AG09319 (cell line): ENCODE results near the gene SH2D4B.
"Not testable (repeated sequence)": the region's sequence is repeated elsewhere in the genome, so short reads cannot be mapped to it uniquely, and the experiment has no call there.

Experiments
- DNase-seq: peaks from one replicate; pipeline ENCODE4 v3.0.0-alpha.2; 2010; ENCODE audit warnings: low read depth; ENCODE audit errors: extremely low read depth
- TF ChIP-seq, protein P1 (sequence below): IDR thresholded peaks from 2 replicates; pipeline ENCODE4 v1.5.1; 2011; ENCODE audit warnings: low read depth, mild to moderate bottlenecking, inconsistent platforms, low read length, moderate library complexity

The SH2D4B gene

DNA sequence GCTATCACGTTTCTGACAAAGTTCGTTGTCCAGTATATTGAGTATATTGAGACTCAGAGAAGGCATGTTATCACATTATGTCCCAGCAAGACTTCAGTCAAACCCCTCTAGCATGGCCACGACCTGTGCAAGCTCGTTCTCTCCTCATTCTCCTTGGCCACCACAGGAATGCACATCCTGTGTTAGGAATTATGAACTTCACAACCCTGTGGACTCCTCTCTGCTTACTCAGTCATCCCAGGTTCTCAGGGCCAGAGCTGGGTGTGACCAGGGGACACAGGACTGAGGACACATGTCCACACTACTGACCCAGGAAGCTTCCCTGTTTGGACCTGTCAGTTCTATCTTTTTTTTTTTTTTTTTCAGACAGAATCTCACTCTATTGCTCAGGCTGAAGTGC lies 4.4 kb downstream of the SH2D4B start:
- DNase-seq: no peak

DNA sequence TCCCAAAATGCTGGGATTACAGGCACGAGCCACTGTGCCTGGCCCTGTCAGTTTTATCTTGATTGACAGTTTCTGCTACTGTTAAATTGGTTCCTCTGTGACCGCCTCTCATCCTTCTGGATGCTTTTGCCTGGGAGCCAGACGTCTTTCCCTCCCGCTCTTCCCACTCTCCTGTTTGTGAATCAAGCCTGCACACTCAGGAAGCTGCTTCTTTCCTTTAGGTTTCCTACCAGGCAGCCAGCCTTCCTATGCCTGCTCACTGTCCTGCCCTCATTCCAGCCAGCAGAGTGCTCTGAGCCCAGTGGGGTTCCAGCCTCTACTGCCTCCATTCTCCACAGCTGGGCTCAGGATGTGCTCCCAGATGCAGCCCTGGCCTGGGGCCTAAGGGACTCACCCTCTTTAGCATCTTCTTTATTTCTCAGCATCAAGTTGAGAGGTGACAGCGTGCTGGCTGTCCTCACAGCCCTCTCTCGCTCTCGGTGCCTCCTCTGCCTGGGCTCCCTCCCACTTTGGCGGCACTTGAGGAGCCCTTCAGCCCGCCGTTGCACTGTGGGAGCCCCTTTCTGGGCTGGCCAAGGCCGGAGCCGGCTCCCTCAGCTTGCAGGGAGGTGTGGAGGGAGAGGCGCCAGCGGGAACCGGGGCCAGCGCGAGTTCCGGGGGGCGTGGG lies 5.1 kb downstream of the SH2D4B start:
- no peak for DNase-seq
- TF ChIP-seq, protein P1, sequence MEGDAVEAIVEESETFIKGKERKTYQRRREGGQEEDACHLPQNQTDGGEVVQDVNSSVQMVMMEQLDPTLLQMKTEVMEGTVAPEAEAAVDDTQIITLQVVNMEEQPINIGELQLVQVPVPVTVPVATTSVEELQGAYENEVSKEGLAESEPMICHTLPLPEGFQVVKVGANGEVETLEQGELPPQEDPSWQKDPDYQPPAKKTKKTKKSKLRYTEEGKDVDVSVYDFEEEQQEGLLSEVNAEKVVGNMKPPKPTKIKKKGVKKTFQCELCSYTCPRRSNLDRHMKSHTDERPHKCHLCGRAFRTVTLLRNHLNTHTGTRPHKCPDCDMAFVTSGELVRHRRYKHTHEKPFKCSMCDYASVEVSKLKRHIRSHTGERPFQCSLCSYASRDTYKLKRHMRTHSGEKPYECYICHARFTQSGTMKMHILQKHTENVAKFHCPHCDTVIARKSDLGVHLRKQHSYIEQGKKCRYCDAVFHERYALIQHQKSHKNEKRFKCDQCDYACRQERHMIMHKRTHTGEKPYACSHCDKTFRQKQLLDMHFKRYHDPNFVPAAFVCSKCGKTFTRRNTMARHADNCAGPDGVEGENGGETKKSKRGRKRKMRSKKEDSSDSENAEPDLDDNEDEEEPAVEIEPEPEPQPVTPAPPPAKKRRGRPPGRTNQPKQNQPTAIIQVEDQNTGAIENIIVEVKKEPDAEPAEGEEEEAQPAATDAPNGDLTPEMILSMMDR: no peak

More for the DNA sequence above, 4.4 kb downstream of the SH2D4B start:
- TF ChIP-seq, protein P1: no peak

DNA sequence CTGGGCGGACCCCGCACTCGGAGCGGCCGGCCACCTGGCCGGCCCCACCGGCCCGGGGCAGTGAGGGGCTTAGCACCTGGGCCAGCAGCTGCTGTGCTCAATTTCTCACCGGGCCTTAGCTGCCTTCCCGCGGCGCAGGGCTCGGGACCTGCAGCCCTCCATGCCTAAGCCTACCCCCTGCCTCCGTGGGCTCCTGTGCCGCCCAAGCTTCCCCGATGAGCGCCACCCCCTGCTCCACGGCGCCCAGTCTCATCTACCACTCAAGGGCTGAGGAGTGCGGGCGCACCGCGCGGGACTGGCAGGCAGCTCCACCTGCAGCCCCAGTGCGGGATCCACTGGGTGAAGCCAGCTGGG lies 5.6 kb downstream of the SH2D4B start:
- not testable (repeated sequence) for DNase-seq

DNA sequence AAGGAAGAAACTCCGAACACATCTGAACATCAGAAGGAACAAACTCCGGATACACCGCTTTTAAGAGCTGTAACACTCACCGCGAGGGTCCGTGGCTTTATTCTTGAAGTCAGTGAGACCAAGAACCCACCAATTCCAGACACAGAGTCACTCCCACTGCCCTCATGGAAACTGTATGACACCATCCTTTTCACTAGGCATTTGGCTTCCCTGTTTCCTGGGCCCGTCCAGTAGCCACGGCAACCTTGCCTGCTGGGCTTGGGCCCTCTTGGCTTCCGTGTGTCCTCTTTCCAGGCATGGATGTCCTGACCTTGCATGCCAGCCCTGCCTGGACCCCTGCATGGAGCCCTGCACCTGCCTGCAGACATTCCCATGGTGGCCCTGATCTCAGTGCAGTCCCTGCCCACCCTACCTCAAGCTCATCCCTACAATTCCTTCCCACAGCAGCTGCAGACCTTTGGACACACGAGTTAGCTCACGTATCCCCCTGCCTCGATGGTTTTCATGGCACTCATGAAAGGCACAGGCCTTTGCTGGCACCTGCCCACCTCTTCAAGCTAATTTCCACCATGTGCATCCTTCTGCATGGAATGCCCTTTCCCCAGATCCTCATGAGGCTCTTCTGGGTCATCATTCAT lies 6.7 kb downstream of the SH2D4B start:
- DNase-seq: no peak
- TF ChIP-seq, protein P1: no peak

DNA sequence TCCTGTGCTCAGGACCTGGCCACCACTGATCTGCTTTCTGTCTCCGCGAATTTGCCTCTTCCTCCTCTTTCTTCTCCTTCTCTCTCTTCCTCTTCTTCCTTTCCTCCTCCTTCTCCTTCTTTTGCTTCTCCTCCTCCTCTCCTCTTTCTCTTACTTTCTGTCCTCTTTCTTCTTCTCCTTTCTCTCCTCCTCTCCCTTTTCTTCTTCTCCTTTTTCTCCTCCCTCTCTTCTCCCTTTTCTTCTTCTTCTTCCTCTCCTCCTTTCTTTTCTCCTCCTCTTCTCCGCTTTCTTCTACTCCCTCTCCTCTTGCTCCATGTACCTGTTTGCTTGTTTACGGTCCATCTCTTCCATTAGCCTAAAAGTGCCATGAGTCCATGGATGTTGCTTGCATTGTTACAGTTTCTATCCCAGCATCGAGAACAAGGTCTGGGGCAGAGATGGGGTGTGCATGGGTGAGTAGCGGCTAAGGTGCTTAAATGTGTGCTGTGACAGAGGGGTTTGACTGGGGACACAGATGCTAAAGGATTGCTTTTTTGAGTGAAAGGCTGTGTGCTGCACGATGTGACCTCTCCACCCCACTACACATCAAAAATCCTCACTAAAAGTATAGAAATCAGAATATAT lies 7.7 kb downstream of the SH2D4B start:
- DNase-seq: no peak
- TF ChIP-seq, protein P1: no peak

DNA sequence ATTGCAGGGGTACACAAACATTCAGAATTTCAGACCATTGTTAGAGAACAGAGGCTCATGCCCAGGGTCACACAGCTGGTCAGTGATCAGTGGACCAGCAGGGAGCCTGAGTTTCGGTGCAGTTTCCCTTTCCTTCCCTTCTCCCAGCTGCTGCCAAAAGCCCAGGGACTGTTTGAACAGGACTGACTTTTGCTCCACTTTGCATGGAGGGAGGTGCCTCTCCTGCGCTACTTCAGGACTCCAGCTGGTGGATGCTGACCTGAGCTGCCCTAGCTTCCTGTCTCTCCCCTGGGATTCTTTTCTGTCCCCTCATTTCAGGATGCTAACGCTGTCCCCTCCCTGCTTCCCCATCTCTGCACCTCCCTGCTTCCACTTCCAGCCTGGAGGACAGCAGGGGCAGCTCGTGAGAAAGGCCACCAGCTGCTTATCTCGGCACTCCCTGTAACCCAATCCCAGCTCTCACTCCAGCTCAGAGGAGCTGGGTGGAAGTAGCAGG lies 14.5 kb downstream of the SH2D4B start:
- TF ChIP-seq, protein P1: no peak
- no peak for DNase-seq

DNA sequence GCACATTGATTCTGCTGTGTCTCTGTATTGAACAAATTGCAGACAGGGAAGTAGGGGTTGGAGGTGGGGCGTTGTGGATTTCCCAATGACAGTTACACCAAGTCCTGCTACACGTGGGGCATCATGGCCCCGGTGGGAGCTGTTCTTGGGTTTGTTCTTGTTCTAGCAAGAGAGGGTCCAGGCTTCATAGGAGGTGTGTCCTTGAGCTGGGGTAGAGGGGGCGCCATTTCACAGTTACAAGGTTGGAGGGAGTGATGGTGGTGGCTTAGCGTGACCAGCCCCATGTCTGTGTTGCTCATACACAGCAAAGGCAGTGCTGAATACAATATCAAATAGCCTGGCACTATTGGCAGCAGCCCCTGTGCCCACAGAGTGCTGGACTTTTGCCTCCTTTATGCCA lies 15.7 kb downstream of the SH2D4B start:
- no peak for DNase-seq
- TF ChIP-seq, protein P1: no peak
